ENCODE results near the gene AGT.

Gene AGT

GRCh38 chr1:230713547-230713914 is 391 bp downstream of the AGT start:
- in situ Hi-C loops (cut with MboI; ENCODE audit: low sequenced_read_pairs, unreplicated experiment): no loop called here
- TF ChIP-seq CTCF (IDR thresholded peaks at IDR 0.05; ENCODE audit: borderline replicate concordance, control extremely low read depth, extremely low read depth, insufficient read depth, missing control alignments): no peak
- no peak for DNase-seq (ENCODE audit: low spot score)

- in situ Hi-C loops (cut with MboI; ENCODE audit: low sequenced_read_pairs, unreplicated experiment): no loop called here
- TF ChIP-seq CTCF (IDR thresholded peaks at IDR 0.05; ENCODE audit: borderline replicate concordance, control extremely low read depth, extremely low read depth, insufficient read depth, missing control alignments): no peak
- DNase-seq (ENCODE audit: low spot score): no peak
Observed at GRCh38 chr1:230713138-230713537, 784 bp downstream of the AGT start.

GRCh38 chr1:230712470-230712942 is 1.4 kb downstream of the AGT start:
- DNase-seq (ENCODE audit: low spot score): no peak
- TF ChIP-seq CTCF (IDR thresholded peaks at IDR 0.05; ENCODE audit: borderline replicate concordance, control extremely low read depth, extremely low read depth, insufficient read depth, missing control alignments): no peak
- in situ Hi-C loops (cut with MboI; ENCODE audit: low sequenced_read_pairs, unreplicated experiment): no loop called here

GRCh38 chr1:230711245-230711644 is 2.7 kb downstream of the AGT start:
- TF ChIP-seq CTCF (IDR thresholded peaks at IDR 0.05; ENCODE audit: borderline replicate concordance, control extremely low read depth, extremely low read depth, insufficient read depth, missing control alignments): no peak
- no peak for DNase-seq (ENCODE audit: low spot score)
- in situ Hi-C loops (cut with MboI; ENCODE audit: low sequenced_read_pairs, unreplicated experiment): no loop called here

- no peak for DNase-seq (ENCODE audit: low spot score)
- in situ Hi-C loops (cut with MboI; ENCODE audit: low sequenced_read_pairs, unreplicated experiment): no loop called here
- no peak for TF ChIP-seq CTCF (IDR thresholded peaks at IDR 0.05; ENCODE audit: borderline replicate concordance, control extremely low read depth, extremely low read depth, insufficient read depth, missing control alignments)
Observed at GRCh38 chr1:230710543-230710904, 3.4 kb downstream of the AGT start.

- in situ Hi-C loops (cut with MboI; ENCODE audit: low sequenced_read_pairs, unreplicated experiment): no loop called here
- no peak for DNase-seq (ENCODE audit: low spot score)
- no peak for TF ChIP-seq CTCF (IDR thresholded peaks at IDR 0.05; ENCODE audit: borderline replicate concordance, control extremely low read depth, extremely low read depth, insufficient read depth, missing control alignments)
Observed at GRCh38 chr1:230709619-230710542, 4.0 kb downstream of the AGT start.
